HepG2 (cell line): Measurements from ENCODE around the gene IKZF4. TPM values are rescaled to one million over a fixed set of nuclear protein-coding genes. Genes with fewer than 3 reads are reported as not detected.

Experiments
- EHMT2 ChIP-seq: fragments of 200-600 bp; sonication (generic); IDR thresholded peaks from 2 replicates; pipeline ENCODE4 v1.7.0; 2017; ENCODE audit warnings: antibody characterized with exemption, low read depth, low read length, borderline replicate concordance
- ELF3 ChIP-seq: IDR thresholded peaks from 2 replicates; pipeline ENCODE4 v1.6.1; 2016; ENCODE audit warnings: missing genetic modification reagents, missing compliant biosample characterization
- FOXJ3 ChIP-seq: sonication (generic); formaldehyde crosslinking; IDR thresholded peaks from 2 replicates; pipeline ENCODE4 v1.4.0; 2020; ENCODE audit warnings: missing genetic modification reagents, mild to moderate bottlenecking, borderline replicate concordance
- HBP1 ChIP-seq: IDR thresholded peaks from 2 replicates; pipeline ENCODE4 v1.6.1; 2016; ENCODE audit warnings: low read depth, control low read depth
- KDM6A ChIP-seq: IDR thresholded peaks from 2 replicates; pipeline ENCODE4 v1.6.1; 2016; ENCODE audit warnings: low read depth
- KLF12 ChIP-seq: sonication (generic); formaldehyde crosslinking; IDR thresholded peaks from 2 replicates; pipeline ENCODE4 v1.4.0; 2020; ENCODE audit warnings: missing genetic modification reagents, borderline replicate concordance
- NFKB2 ChIP-seq: sonication (generic); formaldehyde crosslinking; IDR thresholded peaks from 2 replicates; pipeline ENCODE4 v1.4.0; 2020; ENCODE audit warnings: missing genetic modification reagents, borderline replicate concordance
- PHF21A ChIP-seq: sonication (generic); formaldehyde crosslinking; IDR thresholded peaks from 2 replicates; pipeline ENCODE4 v1.5.0; 2020; ENCODE audit warnings: mild to moderate bottlenecking, missing genetic modification reagents
- RFXANK ChIP-seq: IDR thresholded peaks from 2 replicates; pipeline ENCODE4 v1.6.1; 2016
- SETDB1 ChIP-seq: sonication (generic); formaldehyde crosslinking; IDR thresholded peaks from 2 replicates; pipeline ENCODE4 v1.5.1; 2020; ENCODE audit warnings: missing genetic modification reagents, mild to moderate bottlenecking, borderline replicate concordance
- SIX1 ChIP-seq: sonication (generic); formaldehyde crosslinking; IDR thresholded peaks from 2 replicates; pipeline ENCODE4 v1.4.0; 2020; ENCODE audit warnings: missing genetic modification reagents, borderline replicate concordance
- SNRNP70 ChIP-seq: fragments of 200-400 bp; formaldehyde crosslinking; IDR thresholded peaks from 2 replicates; pipeline ENCODE4 v1.6.1; 2017; ENCODE audit warnings: mild to moderate bottlenecking, low read depth, low read length, moderate library complexity
- THAP11 ChIP-seq: IDR thresholded peaks from 2 replicates; pipeline ENCODE4 v1.6.1; 2016; ENCODE audit warnings: missing biosample characterization, missing genetic modification reagents
- ZBTB1 ChIP-seq: sonication (generic); formaldehyde crosslinking; IDR thresholded peaks from 2 replicates; pipeline ENCODE4 v1.4.0; 2020; ENCODE audit warnings: missing genetic modification reagents, borderline replicate concordance
- ZFP36 ChIP-seq: fragments of 150-350 bp; IDR thresholded peaks from 2 replicates; pipeline ENCODE4 v1.6.1; 2018; ENCODE audit warnings: borderline replicate concordance, low read length, low read depth; ENCODE audit not compliant: partially characterized antibody
- ZNF550 ChIP-seq: sonication (generic); formaldehyde crosslinking; IDR thresholded peaks from 2 replicates; pipeline ENCODE4 v1.4.0; 2020; ENCODE audit warnings: mild to moderate bottlenecking, missing genetic modification reagents, borderline replicate concordance
- ZNF567 ChIP-seq: sonication (generic); formaldehyde crosslinking; IDR thresholded peaks from 2 replicates; pipeline ENCODE4 v1.8.1; 2023; ENCODE audit warnings: mild to moderate bottlenecking, missing genetic modification reagents, borderline replicate concordance
- ZNF569 ChIP-seq: sonication (generic); formaldehyde crosslinking; IDR thresholded peaks from 2 replicates; pipeline ENCODE4 v1.5.0; 2020; ENCODE audit warnings: mild to moderate bottlenecking, missing genetic modification reagents, moderate library complexity, borderline replicate concordance
- ZNF709 ChIP-seq: sonication (generic); formaldehyde crosslinking; IDR thresholded peaks from 2 replicates; pipeline ENCODE4 v1.5.0; 2020; ENCODE audit warnings: mild to moderate bottlenecking, missing genetic modification reagents
- ZNF782 ChIP-seq: sonication (generic); formaldehyde crosslinking; IDR thresholded peaks from 2 replicates; pipeline ENCODE4 v1.4.0; 2020; ENCODE audit warnings: missing genetic modification reagents, mild to moderate bottlenecking, borderline replicate concordance
- polyA plus RNA-seq, 8 experiments: library from polyadenylated mRNA; depleted of rRNA in 3 of 8; stranded (reverse) in 7 of 8; unstranded in 1 of 8; fragments of >200 nt; fragmentation: Illumina TruSeq in 4 of 8; extraction: Trizol in 4 of 8; gene quantifications; 2 replicates each; pipeline versions ENCODE4 v1.2.1 to v1.2.3, GENCODE V29; 2011 to 2016; ENCODE audit warnings: low read depth in 4 of 8, missing spikeins in 1 of 8, mixed read lengths in 1 of 8; ENCODE audit not compliant: insufficient read depth in 1 of 8
- total RNA-seq, 5 experiments: library from RNA; depleted of rRNA; stranded (reverse); fragments of >200 nt; fragmentation: Illumina TruSeq; extraction: Trizol; gene quantifications; 2 replicates each; pipeline ENCODE4 v1.2.3, GENCODE V29; 2016; ENCODE audit warnings: low read depth in 1 of 5
- TF ChIP-seq, protein P1 (sequence below): IDR thresholded peaks from 2 replicates; pipeline ENCODE4 v1.6.1; 2016
- TF ChIP-seq, protein P2 (sequence below): sonication (generic); formaldehyde crosslinking; IDR thresholded peaks from 2 replicates; pipeline ENCODE4 v1.4.0; 2020; ENCODE audit warnings: mild to moderate bottlenecking, low read depth, missing genetic modification reagents
- TF ChIP-seq, protein P3 (sequence below): IDR thresholded peaks from 2 replicates; pipeline ENCODE4 v1.6.1; 2012; ENCODE audit warnings: low read length, improper control_type of control experiment

Gene IKZF4
- total and polyA plus RNA-seq, 2 of the 13 experiments (the other 11 are each of a cell fraction or from before 2014, with no cell fraction given), result 0.58 to 2.2 TPM

DNA sequence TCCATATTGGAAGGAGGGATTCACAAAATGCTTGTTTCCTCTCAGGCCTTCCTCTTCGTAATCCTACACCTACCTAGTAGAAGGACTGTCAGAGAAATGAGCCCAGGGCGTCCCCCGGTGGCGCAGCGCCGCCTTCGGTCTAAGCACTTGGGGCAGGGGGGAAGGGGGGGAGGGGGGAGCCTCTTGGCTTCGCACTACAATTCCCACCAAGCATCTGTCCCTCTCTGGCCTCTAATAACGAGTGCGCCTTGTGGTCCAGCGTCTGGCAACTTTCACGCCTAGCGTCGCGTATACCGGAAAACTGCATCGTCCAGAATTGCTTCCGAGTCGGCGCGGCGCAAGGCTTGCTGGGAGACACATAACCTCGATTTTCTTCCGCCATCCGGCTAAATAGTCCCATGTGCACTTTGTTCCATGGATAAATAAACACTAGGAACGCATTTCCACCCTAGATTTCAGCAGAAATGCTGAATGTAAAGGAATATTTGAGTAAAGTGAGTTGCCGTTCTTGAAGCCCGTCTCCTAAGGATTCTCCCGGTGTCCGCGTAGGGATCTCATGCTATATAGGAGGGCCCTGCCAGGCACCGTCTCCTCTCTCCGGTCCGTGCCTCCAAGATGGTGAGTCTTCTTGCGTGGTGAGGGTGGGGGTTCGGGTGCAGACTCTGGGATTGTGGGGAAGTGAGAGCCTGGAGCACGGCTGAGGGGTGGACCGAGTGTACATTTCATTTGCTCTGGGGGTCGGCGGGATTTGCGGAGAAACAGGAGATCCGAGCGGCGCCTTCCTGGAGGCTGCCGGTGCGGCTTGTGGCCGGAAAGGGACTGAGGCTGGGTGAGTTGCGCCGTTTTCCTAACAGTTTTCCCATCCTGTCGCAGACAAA, 20.9 kb downstream of the IKZF4 start, which contains the start of gene RPS26 (continued):
- TF ChIP-seq, protein P1, sequence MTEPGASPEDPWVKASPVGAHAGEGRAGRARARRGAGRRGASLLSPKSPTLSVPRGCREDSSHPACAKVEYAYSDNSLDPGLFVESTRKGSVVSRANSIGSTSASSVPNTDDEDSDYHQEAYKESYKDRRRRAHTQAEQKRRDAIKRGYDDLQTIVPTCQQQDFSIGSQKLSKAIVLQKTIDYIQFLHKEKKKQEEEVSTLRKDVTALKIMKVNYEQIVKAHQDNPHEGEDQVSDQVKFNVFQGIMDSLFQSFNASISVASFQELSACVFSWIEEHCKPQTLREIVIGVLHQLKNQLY, result peak; percentile 72; the same call in 1 of the 2 replicates
- TF ChIP-seq, protein P2, sequence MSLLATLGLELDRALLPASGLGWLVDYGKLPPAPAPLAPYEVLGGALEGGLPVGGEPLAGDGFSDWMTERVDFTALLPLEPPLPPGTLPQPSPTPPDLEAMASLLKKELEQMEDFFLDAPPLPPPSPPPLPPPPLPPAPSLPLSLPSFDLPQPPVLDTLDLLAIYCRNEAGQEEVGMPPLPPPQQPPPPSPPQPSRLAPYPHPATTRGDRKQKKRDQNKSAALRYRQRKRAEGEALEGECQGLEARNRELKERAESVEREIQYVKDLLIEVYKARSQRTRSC (CRISPR knock-in tag), result no peak
- TF ChIP-seq ELF3 (CRISPR knock-in tag) (peak; percentile 41), NFKB2 (peak; percentile 60; the same call in 1 of the 2 replicates), ZNF709 (peak; percentile 88; the same call in 1 of the 2 replicates), KDM6A (CRISPR knock-in tag) (0 out of 2 replicates have a peak, but pooled peaks have one; percentile 5), THAP11 (CRISPR knock-in tag) (peak; percentile 99), ZNF550 (CRISPR knock-in tag) (peak; percentile 58; the same call in 1 of the 2 replicates), FOXJ3 (CRISPR knock-in tag) (peak; percentile 85), SNRNP70 (no peak), ZNF567 (CRISPR knock-in tag) (peak; percentile 68; the same call in 1 of the 2 replicates), ZNF569 (CRISPR knock-in tag) (0 out of 2 replicates have a peak, but pooled peaks have one; percentile 43), RFXANK (CRISPR knock-in tag) (peak; percentile 93), ZBTB1 (CRISPR knock-in tag) (0 out of 2 replicates have a peak, but pooled peaks have one; percentile 42), KLF12 (CRISPR knock-in tag) (peak; percentile 76; the same call in 1 of the 2 replicates), EHMT2 (no peak), SETDB1 (CRISPR knock-in tag) (no peak), PHF21A (CRISPR knock-in tag) (peak; percentile 89), ZNF782 (CRISPR knock-in tag) (peak; percentile 76; the same call in 1 of the 2 replicates), HBP1 (peak; percentile 54; the same call in 1 of the 2 replicates), SIX1 (CRISPR knock-in tag) (peak; percentile 91), ZFP36 (no peak)
- TF ChIP-seq, protein P3, sequence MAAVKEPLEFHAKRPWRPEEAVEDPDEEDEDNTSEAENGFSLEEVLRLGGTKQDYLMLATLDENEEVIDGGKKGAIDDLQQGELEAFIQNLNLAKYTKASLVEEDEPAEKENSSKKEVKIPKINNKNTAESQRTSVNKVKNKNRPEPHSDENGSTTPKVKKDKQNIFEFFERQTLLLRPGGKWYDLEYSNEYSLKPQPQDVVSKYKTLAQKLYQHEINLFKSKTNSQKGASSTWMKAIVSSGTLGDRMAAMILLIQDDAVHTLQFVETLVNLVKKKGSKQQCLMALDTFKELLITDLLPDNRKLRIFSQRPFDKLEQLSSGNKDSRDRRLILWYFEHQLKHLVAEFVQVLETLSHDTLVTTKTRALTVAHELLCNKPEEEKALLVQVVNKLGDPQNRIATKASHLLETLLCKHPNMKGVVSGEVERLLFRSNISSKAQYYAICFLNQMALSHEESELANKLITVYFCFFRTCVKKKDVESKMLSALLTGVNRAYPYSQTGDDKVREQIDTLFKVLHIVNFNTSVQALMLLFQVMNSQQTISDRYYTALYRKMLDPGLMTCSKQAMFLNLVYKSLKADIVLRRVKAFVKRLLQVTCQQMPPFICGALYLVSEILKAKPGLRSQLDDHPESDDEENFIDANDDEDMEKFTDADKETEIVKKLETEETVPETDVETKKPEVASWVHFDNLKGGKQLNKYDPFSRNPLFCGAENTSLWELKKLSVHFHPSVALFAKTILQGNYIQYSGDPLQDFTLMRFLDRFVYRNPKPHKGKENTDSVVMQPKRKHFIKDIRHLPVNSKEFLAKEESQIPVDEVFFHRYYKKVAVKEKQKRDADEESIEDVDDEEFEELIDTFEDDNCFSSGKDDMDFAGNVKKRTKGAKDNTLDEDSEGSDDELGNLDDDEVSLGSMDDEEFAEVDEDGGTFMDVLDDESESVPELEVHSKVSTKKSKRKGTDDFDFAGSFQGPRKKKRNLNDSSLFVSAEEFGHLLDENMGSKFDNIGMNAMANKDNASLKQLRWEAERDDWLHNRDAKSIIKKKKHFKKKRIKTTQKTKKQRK, result no peak
